Stomach (tissue), 9 donors: ENCODE results near the gene SLC25A45. TPM values are rescaled to one million over a fixed set of nuclear protein-coding genes. Genes with fewer than 3 reads are reported as not detected.

Experiments used
- DNase-seq, 2 donors: peaks; one replicate each; pipeline versions ENCODE4 v3.0.0 to v3.0.0-alpha.2; 2013 to 2019
- H3K27ac ChIP-seq, 5 donors: fragments of 200-600 bp in 4 of 5; sonication (generic) in 4 of 5; one replicate each; pipeline ENCODE4 v1.5.1; 2013 to 2019; ENCODE audit warnings: mild to moderate bottlenecking in 1 of 5, moderate library complexity in 1 of 5
- H3K27me3 ChIP-seq, 3 donors: fragments of 200-600 bp; sonication (generic); one replicate each; pipeline ENCODE4 v1.5.1; 2017 to 2019; ENCODE audit warnings: mixed run types in 1 of 3
- H3K36me3 ChIP-seq, 4 donors: fragments of 200-600 bp; sonication (generic); 1 replicate in 3 of 4; 2 replicates in 1 of 4; pipeline ENCODE4 v1.5.1; 2016 to 2019
- H3K4me1 ChIP-seq, 4 donors: fragments of 200-600 bp; sonication (generic); one replicate each; pipeline ENCODE4 v1.5.1; 2016 to 2019
- H3K4me3 ChIP-seq, 4 donors: fragments of 200-600 bp; sonication (generic) in 3 of 4; one replicate each; pipeline ENCODE4 v1.5.1; 2016 to 2019; ENCODE audit warnings: mild to moderate bottlenecking in 1 of 4
- H3K9me3 ChIP-seq, 4 donors: fragments of 200-600 bp; sonication (generic); one replicate each; pipeline ENCODE4 v1.5.1; 2016 to 2019
- EP300 ChIP-seq: sonication (generic); formaldehyde crosslinking; IDR thresholded peaks from one replicate; pipeline ENCODE4 v1.6.1; 2017; ENCODE audit warnings: antibody characterized with exemption
- POLR2A ChIP-seq, 4 donors: fragments of 450-650 bp; IDR thresholded peaks; one replicate each; pipeline ENCODE4 v1.6.1; 2016; ENCODE audit warnings: antibody characterized with exemption in 4 of 4, control low read depth in 2 of 4, mild to moderate bottlenecking in 1 of 4, moderate library complexity in 1 of 4
- POLR2AphosphoS5 ChIP-seq, 3 donors: sonication (generic); formaldehyde crosslinking; IDR thresholded peaks; one replicate each; pipeline ENCODE4 v1.6.1; 2016; ENCODE audit warnings: antibody characterized with exemption in 3 of 3
- WGBS, 5 donors: extraction: QIAGEN DNeasy Blood & Tissue Kit in 3 of 5; methylation state at CpG; one replicate each; pipeline versions ENCODE4 v1.1.5 to v1.1.7; 2013 to 2018; 5-methylcytosine and 5-hydroxymethylcytosine counted together
- intact Hi-C: fragments of 100-400 bp; cut with DNase I; formaldehyde crosslinking; loops from one replicate; pipeline ENCODE4 v1.15.1; 2023; ENCODE audit warnings: low total_unique reads
- polyA plus RNA-seq, 3 donors: library from polyadenylated mRNA; stranded (reverse); fragments of 200-250 nt; gene quantifications; one replicate each; pipeline ENCODE4 v1.2.3, GENCODE V29; 2013
- total RNA-seq, 5 donors: library from RNA; depleted of rRNA; stranded (reverse); fragments of >200 nt; gene quantifications; one replicate each; pipeline versions ENCODE4 v1.1.0 to v1.2.3, GENCODE V29; 2014 to 2016
- TF ChIP-seq, protein P1 (sequence below), 7 experiments: fragments of 450-650 bp in 4 of 7; fragments of 200-600 bp in 3 of 7; sonication (generic) in 3 of 7; IDR thresholded peaks; one replicate each; pipeline ENCODE4 v1.5.1; 2016 to 2019; ENCODE audit warnings: antibody characterized with exemption in 7 of 7, control low read depth in 2 of 7, mild to moderate bottlenecking in 1 of 7
- donor health status: healthy with polysubstance abuse.
- donor health status: Bipolar disorder and iron deficiency.
- donor health status: healthy.

Gene SLC25A45
- total and polyA plus RNA-seq, 8 donors, result 1.2 to 101 (median 2.7) TPM

GRCh38 chr11:65401803-65402248 lies 19.4 kb upstream of the SLC25A45 start:
- Histone ChIP-seq H3K4me3 (no peak overlapping the region), H3K9me3 (no peaks in the 10 kb centered on the region), H3K36me3 (peaks cover 63 to 97% (median 95%) of the 10 kb centered on the region in 4 donors), H3K4me1 (peaks cover 0 to 15% (median 3%) of the 10 kb centered on the region in 4 donors), H3K27me3 (no peaks in the 10 kb centered on the region), H3K27ac (no peak overlapping the region)
- intact Hi-C loops, result no loop called here
- TF ChIP-seq POLR2AphosphoS5 (IDR thresholded peaks at IDR 0.05) (no peak), EP300 (no peak), POLR2A (IDR thresholded peaks at IDR 0.05) (no peak)
- TF ChIP-seq, protein P1, sequence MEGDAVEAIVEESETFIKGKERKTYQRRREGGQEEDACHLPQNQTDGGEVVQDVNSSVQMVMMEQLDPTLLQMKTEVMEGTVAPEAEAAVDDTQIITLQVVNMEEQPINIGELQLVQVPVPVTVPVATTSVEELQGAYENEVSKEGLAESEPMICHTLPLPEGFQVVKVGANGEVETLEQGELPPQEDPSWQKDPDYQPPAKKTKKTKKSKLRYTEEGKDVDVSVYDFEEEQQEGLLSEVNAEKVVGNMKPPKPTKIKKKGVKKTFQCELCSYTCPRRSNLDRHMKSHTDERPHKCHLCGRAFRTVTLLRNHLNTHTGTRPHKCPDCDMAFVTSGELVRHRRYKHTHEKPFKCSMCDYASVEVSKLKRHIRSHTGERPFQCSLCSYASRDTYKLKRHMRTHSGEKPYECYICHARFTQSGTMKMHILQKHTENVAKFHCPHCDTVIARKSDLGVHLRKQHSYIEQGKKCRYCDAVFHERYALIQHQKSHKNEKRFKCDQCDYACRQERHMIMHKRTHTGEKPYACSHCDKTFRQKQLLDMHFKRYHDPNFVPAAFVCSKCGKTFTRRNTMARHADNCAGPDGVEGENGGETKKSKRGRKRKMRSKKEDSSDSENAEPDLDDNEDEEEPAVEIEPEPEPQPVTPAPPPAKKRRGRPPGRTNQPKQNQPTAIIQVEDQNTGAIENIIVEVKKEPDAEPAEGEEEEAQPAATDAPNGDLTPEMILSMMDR (IDR thresholded peaks at IDR 0.05), result no peak
- DNase-seq, result no peak
- WGBS, 5 donors, result 69 to 80% (median 72%) methylated on average over 10 of the region's 10 CpGs

DNA sequence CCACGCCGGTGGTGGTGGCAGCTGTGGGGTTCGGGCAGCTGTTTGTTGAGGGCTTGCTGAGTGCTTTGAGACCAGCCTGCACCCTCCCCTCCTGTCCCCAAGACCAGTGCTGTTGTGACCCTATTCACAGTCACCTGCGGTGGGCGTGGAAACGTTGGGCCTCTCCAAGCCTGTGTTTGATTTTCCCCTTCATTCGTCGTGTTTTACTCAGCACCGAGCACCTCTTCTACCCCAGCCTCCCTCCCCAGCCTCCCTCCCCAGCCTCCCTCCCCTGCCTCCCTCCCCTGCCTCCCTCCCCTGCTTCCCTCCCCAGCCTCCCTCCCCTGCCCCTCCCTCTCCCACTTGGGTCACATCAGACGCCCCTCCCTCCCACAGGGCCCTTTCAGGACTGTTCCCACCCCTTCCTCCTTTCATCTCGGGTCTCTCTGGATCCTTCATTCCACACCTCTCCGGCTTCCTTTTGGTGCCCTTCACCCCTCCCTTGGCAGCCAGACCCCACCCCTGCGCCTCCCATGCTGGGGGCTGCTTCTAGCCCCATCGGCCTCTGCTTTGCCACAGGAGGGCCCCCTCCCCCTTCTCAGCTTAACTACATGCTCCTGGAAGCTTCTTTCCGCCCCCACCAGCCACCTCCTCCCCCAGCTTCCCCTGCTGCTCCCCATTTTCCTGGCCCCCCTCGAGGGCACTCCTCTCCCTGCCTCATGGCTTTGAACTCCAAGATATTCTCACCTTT lies 18.8 kb upstream of the SLC25A45 start:
- WGBS, 5 donors, result 68 to 79% (median 70%) methylated on average over 13 to 16 of the region's 16 CpGs
- Histone ChIP-seq H3K27ac (no peak overlapping the region), H3K4me1 (peaks cover 0 to 15% (median 3%) of the 10 kb centered on the region in 4 donors), H3K4me3 (no peak overlapping the region), H3K27me3 (no peaks in the 10 kb centered on the region), H3K9me3 (no peaks in the 10 kb centered on the region), H3K36me3 (peaks cover 62 to 97% (median 95%) of the 10 kb centered on the region in 4 donors)
- no peak for TF ChIP-seq EP300
- TF ChIP-seq POLR2A (IDR thresholded peaks at IDR 0.05), result no peak
- no peak for TF ChIP-seq POLR2AphosphoS5 (IDR thresholded peaks at IDR 0.05)
- TF ChIP-seq, protein P1 (IDR thresholded peaks at IDR 0.05), result no peak
- DNase-seq, result no peak
- intact Hi-C loops, result no loop called here

- Histone ChIP-seq H3K4me3 (no peak overlapping the region), H3K36me3 (peaks cover 58 to 97% (median 95%) of the 10 kb centered on the region in 4 donors), H3K4me1 (peaks cover 0 to 15% (median 3%) of the 10 kb centered on the region in 4 donors), H3K27me3 (no peaks in the 10 kb centered on the region), H3K27ac (no peak overlapping the region), H3K9me3 (no peaks in the 10 kb centered on the region)
- TF ChIP-seq POLR2AphosphoS5 (IDR thresholded peaks at IDR 0.05), result no peak
- WGBS, 5 donors, result 70 to 85% (median 79%) methylated on average over 4 to 17 of the region's 17 CpGs
- intact Hi-C loops, result no loop called here
- no peak for DNase-seq
These were observed 18.0 kb upstream of the SLC25A45 start for GRCh38 chr11:65400307-65401072.

GRCh38 chr11:65399845-65400244 lies 17.4 kb upstream of the SLC25A45 start:
- H3K4me1 ChIP-seq, result peaks cover 0 to 15% (median 3%) of the 10 kb centered on the region in 4 donors
- H3K36me3 ChIP-seq, result peaks cover 57 to 97% (median 95%) of the 10 kb centered on the region in 4 donors
- intact Hi-C loops, result no loop called here
- H3K27ac ChIP-seq, result no peak overlapping the region
- TF ChIP-seq, protein P1 (IDR thresholded peaks at IDR 0.05), result no peak
- TF ChIP-seq POLR2AphosphoS5 (IDR thresholded peaks at IDR 0.05), result no peak
- TF ChIP-seq EP300, result no peak
- no peak for TF ChIP-seq POLR2A (IDR thresholded peaks at IDR 0.05)
- no peak overlapping the region for H3K4me3 ChIP-seq
- 93 to 98% (median 95%) methylated on average over 9 to 10 of the region's 10 CpGs; no CpG with 5 or more reads in 1 of the 5 donors for WGBS, 5 donors
- no peaks in the 10 kb centered on the region for H3K27me3 ChIP-seq
- H3K9me3 ChIP-seq, result no peaks in the 10 kb centered on the region
- no peak for DNase-seq
